ENCODE measurements around the gene THSD7B.

THSD7B gene

DNA sequence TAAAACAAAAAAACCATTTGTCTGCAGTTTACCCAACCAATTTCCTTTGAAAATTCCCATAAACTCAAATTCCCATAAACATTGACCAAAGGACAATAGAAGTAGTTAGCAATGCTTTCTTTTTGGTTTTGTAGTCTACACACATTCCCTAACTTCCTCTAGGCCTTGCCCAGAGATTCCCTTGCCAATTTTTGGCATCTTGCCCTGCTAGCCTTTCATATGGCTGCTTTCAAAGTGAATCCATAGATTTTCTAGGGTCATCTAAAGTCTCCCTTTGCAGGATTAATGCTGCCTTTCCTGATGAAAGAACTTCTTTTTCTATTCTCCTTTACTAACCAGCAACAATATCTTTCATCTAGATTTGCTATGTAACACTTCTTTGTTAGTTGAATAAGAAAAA is 33.4 kb downstream of the THSD7B start:
- in situ Hi-C loops (cut with MboI; ENCODE audit: low sequenced_read_pairs): no loop called here

DNA sequence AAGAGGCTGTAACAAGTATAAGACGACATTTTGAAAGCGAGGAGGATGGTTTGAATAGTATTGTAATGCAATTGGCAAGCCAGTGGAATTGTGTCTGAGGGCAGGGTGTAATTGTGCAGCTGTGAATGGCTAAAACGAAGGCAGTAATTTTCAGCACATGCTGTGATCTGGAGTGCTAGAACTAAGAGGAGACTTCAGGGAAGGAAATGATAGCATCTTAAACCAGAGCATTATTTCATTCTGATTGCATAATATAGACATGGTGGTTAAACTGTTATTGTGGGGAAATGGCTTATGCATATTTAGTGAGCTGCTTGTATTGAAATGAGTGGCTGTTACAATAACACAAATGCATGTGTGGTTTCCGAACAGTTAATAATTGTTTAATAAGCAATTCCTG is 36.3 kb downstream of the THSD7B start:
- in situ Hi-C loops (cut with MboI; ENCODE audit: low sequenced_read_pairs): no loop called here

DNA sequence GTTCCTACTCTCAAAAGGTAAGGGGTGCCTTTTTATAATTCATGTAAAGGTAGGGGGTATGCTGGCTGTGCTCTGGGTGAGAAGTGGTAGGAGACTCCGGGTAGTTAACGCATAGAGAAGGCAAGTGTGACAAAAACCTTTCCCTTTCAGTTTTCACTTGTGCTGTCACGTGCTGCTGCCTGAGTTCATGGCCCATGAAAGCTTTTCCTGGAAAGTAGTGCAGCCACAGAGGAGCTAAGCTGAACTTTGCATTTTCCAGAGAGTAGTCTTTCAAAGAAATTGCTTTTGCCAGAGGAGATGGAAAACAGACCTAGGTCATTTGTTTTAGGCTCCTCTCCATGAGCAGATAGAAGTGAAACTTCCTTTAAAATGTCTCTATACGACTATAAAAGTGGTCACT is 44.7 kb downstream of the THSD7B start:
- in situ Hi-C loops (cut with MboI; ENCODE audit: low sequenced_read_pairs): no loop called here

DNA sequence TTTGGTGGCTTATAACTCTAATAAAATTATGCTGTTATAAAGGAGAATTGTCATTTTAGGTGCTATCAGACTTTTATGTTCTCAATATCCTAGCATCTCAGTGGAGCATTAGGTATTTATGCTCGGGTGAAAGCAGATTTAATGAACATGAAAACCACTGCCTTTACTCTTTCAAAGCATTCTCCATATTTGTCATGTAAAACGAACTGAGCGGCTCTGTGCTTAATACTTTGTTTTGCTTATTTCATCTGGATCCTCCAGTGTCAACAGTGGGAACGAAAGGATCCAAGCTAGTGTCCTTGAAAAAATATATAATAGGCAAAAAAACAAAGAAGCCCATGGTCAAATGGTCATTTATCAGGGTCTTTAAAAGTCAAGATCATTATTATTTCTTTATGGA is 53.5 kb downstream of the THSD7B start:
- in situ Hi-C loops (cut with MboI; ENCODE audit: low sequenced_read_pairs): no loop called here

DNA sequence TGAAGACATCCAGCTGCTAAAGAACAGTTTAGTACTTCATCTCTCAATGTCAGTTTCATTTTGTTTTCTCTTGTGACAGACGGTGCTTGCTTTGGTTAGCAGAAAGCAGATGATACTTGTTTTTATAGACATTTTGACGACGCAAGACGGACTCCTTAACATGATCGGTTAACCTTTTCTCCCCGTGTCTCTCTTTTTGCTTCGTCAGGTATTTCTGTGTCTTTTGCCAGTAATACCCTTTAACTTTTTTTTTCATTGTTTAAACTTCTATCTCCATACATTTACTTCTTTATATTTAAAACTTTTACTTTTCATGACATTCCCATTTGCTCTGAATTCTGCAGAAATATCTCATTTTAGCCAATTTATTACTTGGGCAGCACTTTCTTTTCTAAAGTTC is 57.9 kb downstream of the THSD7B start:
- in situ Hi-C loops (cut with MboI; ENCODE audit: low sequenced_read_pairs): no loop called here

DNA sequence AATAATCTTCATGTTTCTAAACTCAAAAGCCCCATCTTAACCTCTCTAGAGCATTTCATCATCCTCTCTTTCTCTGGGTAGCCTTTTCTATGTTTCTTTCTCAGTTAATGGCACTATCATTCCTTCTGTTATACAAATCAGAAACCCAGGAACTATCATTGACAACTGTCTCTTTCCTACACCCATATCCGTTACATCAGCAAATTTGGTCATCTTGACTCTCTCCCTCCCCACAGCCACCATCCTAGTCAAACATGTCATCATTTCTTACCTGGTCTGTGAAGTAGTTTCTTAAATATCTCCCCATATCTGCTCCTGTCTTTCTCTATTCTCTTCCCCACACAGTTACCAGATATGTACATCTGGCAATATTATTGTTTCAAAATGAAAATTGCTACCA is 62.8 kb downstream of the THSD7B start:
- in situ Hi-C loops (cut with MboI; ENCODE audit: low sequenced_read_pairs): no loop called here

DNA sequence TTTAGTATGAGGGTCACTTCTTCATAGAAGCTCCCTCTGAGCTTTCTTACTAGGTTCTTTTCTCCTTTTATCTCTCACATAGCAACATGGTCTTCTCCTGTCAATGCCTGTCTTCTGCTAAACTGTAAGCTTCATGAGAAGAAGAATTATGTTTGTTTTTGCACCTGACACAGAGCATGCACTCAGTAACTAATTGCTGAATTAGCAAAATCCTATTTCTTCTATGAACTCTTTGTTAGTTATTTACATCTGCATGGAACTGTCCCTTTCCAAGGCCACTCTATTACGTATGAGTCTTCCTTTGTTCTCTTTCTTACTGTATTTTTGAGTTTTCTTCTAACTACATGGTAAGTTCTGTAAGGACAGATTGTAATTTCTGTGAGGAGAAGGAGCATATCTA is 63.4 kb downstream of the THSD7B start:
- in situ Hi-C loops (cut with MboI; ENCODE audit: low sequenced_read_pairs): no loop called here

DNA sequence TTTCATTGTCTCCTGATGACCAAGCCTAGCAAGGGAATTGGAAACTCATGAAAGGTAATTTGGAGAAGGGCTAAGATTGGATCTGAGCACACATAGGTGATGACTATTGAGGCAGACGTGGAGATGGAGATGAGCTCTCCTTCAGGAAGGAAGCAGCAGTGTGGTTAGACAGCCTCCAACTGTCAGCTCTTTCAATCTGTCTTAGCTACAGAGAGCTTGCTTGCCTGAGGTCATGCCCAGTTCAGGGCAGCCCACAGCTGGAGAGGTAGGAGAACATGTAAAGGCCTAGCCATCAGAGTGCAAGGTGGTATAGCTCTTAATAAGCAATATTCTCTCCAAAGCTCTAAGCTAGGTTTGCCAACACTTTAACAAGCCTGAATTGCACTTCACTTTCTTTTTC is 79.2 kb downstream of the THSD7B start:
- in situ Hi-C loops (cut with MboI; ENCODE audit: low sequenced_read_pairs): no loop called here

DNA sequence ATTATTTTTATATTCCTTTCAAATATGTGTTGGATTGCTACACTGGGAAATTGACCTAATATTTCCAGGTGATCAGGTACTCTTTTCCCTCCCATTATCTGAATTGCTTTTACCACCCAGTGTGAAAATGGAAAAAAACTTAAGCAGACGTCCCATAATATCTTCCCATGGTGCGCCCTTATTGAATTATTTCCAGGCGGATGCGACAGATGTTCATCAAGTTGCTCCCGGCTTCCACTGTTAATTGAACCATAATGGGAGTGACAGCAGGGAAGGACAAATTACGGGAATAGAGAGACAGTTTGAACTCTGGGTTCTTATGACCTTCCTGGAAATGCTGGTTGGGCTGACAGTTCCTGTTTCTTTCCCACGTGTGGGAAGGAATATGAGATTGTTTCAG is 93.3 kb downstream of the THSD7B start:
- in situ Hi-C loops (cut with MboI; ENCODE audit: low sequenced_read_pairs): no loop called here

DNA sequence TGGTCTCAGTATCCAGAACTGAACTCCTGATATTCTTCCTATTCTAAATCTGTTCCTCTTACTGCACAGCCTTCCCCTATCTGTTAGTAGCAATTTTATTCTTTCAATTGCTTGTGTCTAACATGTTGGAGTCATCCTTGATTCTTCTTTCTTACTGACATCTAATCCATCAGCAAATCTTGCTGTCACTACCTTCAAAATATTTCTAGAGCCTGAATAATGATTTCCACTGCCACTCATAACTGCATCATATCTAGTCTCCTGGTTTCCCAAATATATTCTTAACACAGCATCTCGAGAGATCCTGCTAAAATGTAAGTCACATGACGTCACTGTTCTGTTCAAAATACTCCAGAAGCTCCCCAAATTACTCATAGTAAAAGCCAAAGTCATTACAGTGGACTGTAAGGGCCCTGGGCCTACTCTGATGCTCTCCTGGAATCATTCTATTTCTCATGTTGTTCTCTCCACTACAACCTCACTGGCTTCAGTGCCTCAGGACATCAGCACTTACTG is 95.2 kb downstream of the THSD7B start:
- in situ Hi-C loops (cut with MboI; ENCODE audit: low sequenced_read_pairs): no loop called here

DNA sequence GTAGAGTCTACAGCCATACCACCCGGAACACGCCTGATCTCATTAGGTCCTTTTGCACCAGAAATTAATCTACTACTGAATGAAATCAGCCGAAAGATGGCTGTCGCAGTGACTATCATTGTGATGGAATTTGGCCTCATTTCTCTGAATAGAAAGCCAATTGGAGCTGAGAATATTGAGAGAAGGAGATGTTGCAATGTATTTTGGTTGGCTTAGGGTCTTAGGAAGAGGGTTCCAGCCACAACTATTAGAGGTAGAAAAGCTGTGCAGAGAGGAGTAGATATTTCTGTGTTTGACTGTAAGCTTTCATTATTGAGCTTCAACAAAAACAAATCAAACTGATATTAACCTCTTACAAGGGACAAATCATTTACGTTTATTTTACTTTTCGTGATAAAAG is 98.1 kb downstream of the THSD7B start:
- in situ Hi-C loops (cut with MboI; ENCODE audit: low sequenced_read_pairs): no loop called here

DNA sequence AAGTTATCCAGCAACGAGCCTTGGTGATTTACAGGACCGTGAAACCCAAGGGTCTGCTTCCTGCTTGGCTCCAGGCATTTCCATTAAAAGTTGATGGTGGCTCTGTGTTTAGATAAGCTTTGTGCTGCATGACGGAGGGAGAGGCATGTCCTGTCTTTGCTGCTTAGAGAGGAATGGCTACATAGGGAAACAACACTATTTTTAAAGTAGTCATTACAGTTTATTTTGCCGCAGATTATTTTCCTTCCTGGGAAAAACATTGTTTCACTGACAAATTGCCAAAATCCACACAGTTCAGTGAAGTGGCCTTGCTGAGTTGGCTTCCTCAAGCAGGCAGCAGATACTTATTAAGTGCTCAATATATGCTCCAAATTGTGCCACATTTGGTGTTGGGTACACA is 98.5 kb downstream of the THSD7B start:
- in situ Hi-C loops (cut with MboI; ENCODE audit: low sequenced_read_pairs): no loop called here

DNA sequence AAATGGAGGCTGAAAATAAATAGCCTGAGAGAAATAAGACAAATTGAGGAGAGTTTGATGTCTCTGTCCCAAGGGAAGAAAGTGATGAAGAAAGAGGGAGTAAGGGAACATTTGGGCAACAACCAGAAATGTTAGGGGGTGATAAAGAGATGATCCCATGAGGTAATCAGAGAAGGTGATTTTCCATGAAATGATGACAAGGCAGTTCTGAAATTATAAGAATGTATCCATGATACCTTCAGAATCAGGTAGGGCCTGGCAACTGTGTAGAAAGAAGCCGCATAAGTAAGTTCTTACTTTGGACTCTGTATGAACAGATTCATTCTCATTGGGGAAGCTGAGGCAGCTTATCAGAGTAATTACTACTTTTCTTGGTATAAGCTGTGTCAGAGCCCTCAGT is 106.1 kb downstream of the THSD7B start:
- in situ Hi-C loops (cut with MboI; ENCODE audit: low sequenced_read_pairs): no loop called here

DNA sequence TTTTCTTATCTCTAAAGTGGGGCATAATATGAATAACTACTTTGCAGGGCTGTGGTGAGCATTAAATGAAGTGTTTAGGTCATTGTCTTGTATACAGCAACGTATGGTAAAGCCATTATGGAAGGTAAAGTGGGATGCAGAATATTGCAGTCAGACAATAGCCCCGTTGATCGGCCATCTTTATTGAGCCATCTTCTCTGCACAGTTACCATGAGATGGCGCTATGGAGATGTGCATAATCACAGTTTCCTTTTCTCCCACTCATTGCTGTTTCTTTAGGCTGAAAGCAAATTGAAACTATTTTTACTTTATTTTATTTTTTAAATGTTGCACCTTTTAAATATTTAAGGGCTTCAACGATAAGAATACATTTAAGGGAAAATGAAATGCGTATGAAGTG is 108.9 kb downstream of the THSD7B start:
- in situ Hi-C loops (cut with MboI; ENCODE audit: low sequenced_read_pairs): no loop called here

DNA sequence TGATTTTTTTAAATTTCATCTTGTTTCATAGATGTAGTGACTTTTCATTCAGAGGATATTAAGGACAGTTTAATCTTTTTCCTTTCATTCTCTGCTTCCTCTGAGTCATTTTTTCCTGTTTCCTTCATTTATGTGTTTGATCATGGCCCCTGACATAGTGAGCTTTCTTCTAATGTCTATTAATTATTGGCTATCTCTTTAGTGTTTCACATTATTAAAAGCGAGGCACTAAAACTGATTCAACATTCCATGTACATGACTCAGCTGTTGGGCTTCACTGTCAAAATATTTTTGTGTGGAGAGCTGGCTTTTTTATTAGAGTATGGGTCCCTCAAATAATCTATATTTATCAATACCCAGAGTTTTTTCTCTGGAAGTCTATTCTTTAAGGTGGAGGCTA is 125.8 kb downstream of the THSD7B start:
- in situ Hi-C loops (cut with MboI; ENCODE audit: low sequenced_read_pairs): no loop called here

DNA sequence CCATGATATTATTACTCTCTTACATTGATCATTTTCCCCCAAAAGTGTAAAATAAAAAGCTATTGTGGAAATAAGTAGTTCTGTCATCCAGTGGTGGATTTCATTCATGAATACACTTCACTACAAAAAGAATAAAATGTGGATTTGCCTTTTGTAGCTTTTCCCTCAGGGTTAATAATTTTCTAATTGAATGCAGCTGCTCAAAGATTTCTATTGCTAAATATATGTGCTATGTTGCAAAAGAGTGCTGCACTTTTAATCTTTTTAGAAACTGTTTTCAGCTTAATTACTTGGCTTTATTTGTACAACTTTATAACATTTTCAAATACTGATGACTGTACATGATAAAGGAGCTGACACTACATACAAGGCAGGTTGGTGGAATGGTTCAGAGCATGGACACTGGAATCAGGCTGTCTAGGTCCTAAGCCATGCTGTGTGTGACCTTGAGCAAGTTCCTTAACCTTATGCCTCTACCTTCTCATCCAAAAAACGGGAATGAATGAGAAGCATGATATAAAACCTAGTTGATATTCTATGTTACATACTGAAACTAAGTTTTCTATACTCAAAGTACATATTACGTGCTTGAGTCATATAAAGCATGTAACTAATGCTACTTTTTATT is 128.8 kb downstream of the THSD7B start:
- in situ Hi-C loops (cut with MboI; ENCODE audit: low sequenced_read_pairs): no loop called here

DNA sequence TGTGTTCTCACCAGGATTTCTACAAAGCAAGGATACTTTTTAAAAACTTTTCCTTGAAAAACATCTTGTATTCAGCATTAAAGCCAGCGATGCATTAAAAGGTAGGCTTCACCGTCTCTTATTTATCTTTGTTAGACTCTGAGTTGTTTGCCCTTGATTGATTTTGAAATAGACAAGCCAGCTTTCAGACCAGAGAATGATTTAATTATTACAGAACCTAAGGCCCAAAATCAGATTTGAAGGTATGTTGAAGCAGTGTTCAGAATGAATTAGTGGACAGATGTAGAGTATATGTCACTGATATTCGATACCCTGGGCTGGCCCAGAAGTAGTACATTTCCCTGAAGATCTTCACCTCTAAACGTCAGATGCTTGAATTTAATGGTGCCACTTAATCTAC is 136.4 kb downstream of the THSD7B start:
- in situ Hi-C loops (cut with MboI; ENCODE audit: low sequenced_read_pairs): no loop called here

DNA sequence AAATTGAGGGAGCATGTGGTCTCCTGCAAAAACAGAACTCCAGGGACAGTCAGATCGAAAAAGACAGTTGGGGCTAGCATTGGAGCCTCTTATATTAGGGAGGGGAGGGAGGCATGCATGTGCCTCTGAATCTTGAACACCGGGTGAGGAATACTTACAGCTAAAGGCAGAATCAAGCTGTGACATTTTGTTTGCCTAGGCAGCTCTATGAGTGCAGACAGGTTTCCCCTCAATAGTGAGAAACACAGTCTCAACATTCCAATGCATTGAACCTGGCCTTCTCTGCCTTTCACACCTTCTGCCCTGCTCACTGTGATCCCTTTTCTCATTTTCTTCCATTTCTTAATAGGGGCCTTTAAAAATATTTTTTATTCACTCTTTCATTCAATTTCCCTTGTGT is 140.4 kb downstream of the THSD7B start:
- in situ Hi-C loops (cut with MboI; ENCODE audit: low sequenced_read_pairs): no loop called here

DNA sequence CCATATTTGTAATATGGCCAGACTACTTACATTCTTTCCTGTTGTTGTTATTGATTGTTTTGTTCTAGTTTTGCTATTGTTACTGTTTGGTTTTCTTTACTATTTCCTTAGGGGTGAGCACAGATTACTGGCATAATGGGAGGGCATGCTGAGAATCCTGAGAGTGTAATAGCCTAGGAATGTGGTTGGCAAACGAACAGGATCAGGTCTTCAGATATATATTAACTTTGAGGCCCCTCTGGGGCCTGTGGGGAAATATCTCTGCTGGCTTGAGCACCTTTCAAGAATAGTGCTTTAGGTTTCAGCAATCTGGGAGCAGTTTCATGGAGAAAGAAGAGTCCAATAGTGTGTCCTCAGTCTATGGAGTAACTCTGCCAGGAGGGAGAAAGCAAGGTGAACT is 144.4 kb downstream of the THSD7B start:
- in situ Hi-C loops (cut with MboI; ENCODE audit: low sequenced_read_pairs): no loop called here

DNA sequence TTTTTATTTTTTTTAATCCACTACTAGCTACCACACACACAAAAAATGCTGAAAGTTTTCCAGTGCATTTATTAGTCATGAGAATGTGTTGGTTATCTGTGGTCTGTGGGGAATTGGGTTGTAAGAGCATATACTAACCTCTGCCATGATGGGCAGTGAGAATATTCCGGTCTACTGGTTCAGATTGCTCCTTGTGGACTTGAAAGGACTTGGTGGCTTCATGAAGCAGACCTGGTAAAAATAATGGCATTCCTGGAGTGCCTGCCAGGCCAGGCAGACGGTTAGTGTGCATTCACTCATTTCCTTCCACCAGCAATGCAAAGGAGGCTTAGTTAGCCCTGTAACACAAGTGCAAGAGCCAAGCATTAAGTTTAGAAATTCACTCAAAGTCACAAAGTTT is 150.8 kb downstream of the THSD7B start:
- in situ Hi-C loops (cut with MboI; ENCODE audit: low sequenced_read_pairs): no loop called here

DNA sequence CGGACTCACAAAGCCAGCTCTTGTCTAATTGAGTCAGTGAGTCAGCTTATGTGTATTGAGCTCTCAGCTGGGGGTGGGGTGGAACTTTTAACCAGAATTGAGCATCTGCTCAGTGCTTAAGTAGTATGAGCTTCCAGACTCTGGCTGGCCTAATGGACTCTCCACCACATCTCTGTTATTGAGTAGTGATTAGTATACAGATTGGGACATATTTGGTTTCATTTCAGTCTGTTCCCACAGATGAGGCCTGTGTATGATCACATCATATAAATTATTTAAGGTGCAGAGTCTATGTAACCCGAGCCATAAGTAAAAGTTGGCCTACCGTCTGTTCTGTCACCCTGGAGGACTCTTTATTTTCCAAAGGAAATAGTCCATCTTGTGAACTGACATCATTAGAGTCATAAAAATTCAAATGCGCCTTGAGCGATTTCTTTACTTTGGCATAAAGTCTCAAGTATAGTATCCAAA is 152.1 kb downstream of the THSD7B start:
- in situ Hi-C loops (cut with MboI; ENCODE audit: low sequenced_read_pairs): no loop called here

DNA sequence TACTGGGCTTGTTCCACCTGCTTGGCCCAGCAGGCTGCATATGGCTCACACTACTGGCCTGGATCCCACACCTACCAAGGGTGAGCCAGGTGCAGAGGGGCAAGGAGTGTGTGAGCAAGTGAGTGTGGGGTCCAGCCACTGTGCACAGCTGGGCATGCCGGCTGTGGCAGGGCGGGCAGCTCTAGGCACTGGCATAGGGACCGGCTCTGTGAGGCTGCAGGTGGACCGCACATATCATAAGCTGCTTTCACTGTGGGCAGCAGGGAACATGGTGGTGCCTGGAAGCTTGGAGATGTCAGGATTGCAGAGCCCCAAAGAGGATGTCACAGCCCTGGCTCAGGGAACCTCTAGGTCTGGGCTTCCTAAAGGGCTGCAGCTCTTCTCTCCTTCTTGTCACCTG is 154.3 kb downstream of the THSD7B start:
- in situ Hi-C loops (cut with MboI; ENCODE audit: low sequenced_read_pairs): no loop called here

DNA sequence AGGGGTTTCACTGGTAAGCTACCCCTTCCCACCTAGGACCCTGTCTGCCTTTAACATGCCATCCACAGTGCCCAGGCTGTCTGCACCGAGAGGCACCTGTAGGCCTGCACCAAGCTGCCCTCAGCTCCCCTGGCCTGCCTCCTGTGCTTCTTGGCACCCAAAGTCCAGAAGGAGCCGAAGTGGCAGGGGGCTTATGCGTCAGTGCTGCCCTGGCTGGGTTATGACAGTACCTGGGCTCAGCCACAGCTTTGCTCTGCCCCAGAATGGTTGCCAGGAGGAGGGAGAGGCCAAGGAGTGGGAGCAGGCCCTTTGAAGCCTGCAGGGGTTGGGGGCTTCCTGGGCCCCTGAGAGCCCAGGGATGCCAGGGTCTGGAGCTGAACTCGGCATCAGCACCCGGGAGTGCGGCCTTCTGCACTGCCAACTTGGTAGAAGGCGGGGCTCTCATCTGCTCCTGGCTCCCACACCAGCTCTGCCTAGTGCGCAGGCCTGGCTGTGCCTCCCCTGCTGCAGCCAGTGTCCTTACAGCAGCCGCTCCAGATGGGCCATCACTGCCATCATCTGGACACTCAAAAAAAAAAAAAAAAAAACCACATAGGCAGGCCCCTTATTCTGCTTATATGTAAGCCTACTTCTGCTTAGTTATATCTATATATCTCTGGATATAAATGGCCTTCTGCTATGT is 155.4 kb downstream of the THSD7B start:
- in situ Hi-C loops (cut with MboI; ENCODE audit: low sequenced_read_pairs): no loop called here

Measured in HL-60/S4 (cell line).